ENCODE data around the gene ACSF3.

GRCh38 chr16:89085755-89086154 is 7.9 kb upstream of the ACSF3 start:
- no peak for TF ChIP-seq CTCF (IDR thresholded peaks at IDR 0.05; ENCODE audit: poor library complexity)
- no peak for TF ChIP-seq EZH2 (IDR thresholded peaks at IDR 0.05; ENCODE audit: borderline replicate concordance)

Measured in hepatocyte (in vitro differentiated cells).